HepG2 (cell line): ENCODE results near the gene CST3. TPM values are rescaled to one million over a fixed set of nuclear protein-coding genes. Genes with fewer than 3 reads are reported as not detected.
A peak's percentile ranks its signal among the peaks of the same experiment; 100 is the strongest.

ENCODE experiments used
- CERS6 ChIP-seq: sonication (generic); formaldehyde crosslinking; IDR thresholded peaks from 2 replicates; pipeline ENCODE4 v1.5.0; 2020; ENCODE audit warnings: missing genetic modification reagents
- FOXK2 ChIP-seq: fragments of 450-650 bp; IDR thresholded peaks from 2 replicates; pipeline ENCODE4 v1.6.1; 2016
- HBP1 ChIP-seq: IDR thresholded peaks from 2 replicates; pipeline ENCODE4 v1.6.1; 2016; ENCODE audit warnings: low read depth, control low read depth
- HES4 ChIP-seq: sonication (generic); formaldehyde crosslinking; IDR thresholded peaks from 2 replicates; pipeline ENCODE4 v1.9.0; 2021; ENCODE audit warnings: mild to moderate bottlenecking, missing genetic modification reagents, borderline replicate concordance
- HOXA3 ChIP-seq: sonication (generic); formaldehyde crosslinking; IDR thresholded peaks from 2 replicates; pipeline ENCODE4 v1.5.0; 2020; ENCODE audit warnings: missing genetic modification reagents
- ISL2 ChIP-seq: sonication (generic); formaldehyde crosslinking; IDR thresholded peaks from 2 replicates; pipeline ENCODE4 v1.5.0; 2020; ENCODE audit warnings: missing genetic modification reagents
- MIER3 ChIP-seq: IDR thresholded peaks from 2 replicates; pipeline ENCODE4 v1.6.1; 2016; ENCODE audit warnings: missing compliant biosample characterization, borderline replicate concordance
- MYNN ChIP-seq: sonication (generic); formaldehyde crosslinking; IDR thresholded peaks from 2 replicates; pipeline ENCODE4 v1.4.0; 2020; ENCODE audit warnings: mild to moderate bottlenecking, low read depth, missing genetic modification reagents
- NKX3-1 ChIP-seq: sonication (generic); formaldehyde crosslinking; IDR thresholded peaks from 2 replicates; pipeline ENCODE4 v1.5.0; 2020; ENCODE audit warnings: missing genetic modification reagents
- PCBP2 ChIP-seq: fragments of 200-400 bp; formaldehyde crosslinking; optimal IDR thresholded peaks from 2 replicates; pipeline ENCODE3; 2018; ENCODE audit warnings: low read length, low read depth; ENCODE audit not compliant: poor library complexity, severe bottlenecking
- PHF21A ChIP-seq: sonication (generic); formaldehyde crosslinking; IDR thresholded peaks from 2 replicates; pipeline ENCODE4 v1.5.0; 2020; ENCODE audit warnings: mild to moderate bottlenecking, missing genetic modification reagents
- TARDBP ChIP-seq: sonication (generic); formaldehyde crosslinking; IDR thresholded peaks from 2 replicates; pipeline ENCODE4 v1.8.0; 2022; ENCODE audit warnings: mild to moderate bottlenecking, missing genetic modification reagents
- TOE1 ChIP-seq: sonication (generic); formaldehyde crosslinking; IDR thresholded peaks from 2 replicates; pipeline ENCODE4 v1.4.0; 2020; ENCODE audit warnings: mild to moderate bottlenecking, missing genetic modification reagents
- ZBTB14 ChIP-seq: sonication (generic); formaldehyde crosslinking; IDR thresholded peaks from 2 replicates; pipeline ENCODE4 v1.4.0; 2020; ENCODE audit warnings: missing genetic modification reagents
- ZFP41 ChIP-seq: sonication (generic); formaldehyde crosslinking; IDR thresholded peaks from 2 replicates; pipeline ENCODE4 v1.4.0; 2020; ENCODE audit warnings: mild to moderate bottlenecking, missing genetic modification reagents, borderline replicate concordance
- ZNF383 ChIP-seq: sonication (generic); formaldehyde crosslinking; IDR thresholded peaks from 2 replicates; pipeline ENCODE4 v1.4.0; 2020; ENCODE audit warnings: missing genetic modification reagents, mild to moderate bottlenecking, borderline replicate concordance
- ZNF430 ChIP-seq: sonication (generic); formaldehyde crosslinking; IDR thresholded peaks from 2 replicates; pipeline ENCODE4 v1.9.0; 2021; ENCODE audit warnings: mild to moderate bottlenecking, missing genetic modification reagents
- ZNF574 ChIP-seq: sonication (generic); formaldehyde crosslinking; IDR thresholded peaks from 2 replicates; pipeline ENCODE4 v1.4.0; 2020; ENCODE audit warnings: missing genetic modification reagents
- ZNF768 ChIP-seq: sonication (generic); formaldehyde crosslinking; IDR thresholded peaks from 2 replicates; pipeline ENCODE4 v1.4.0; 2020; ENCODE audit warnings: missing genetic modification reagents
- ZNF790 ChIP-seq: sonication (generic); formaldehyde crosslinking; IDR thresholded peaks from 2 replicates; pipeline ENCODE4 v1.8.0; 2022; ENCODE audit warnings: missing genetic modification reagents, mild to moderate bottlenecking, borderline replicate concordance
- ZNF792 ChIP-seq: IDR thresholded peaks from 2 replicates; pipeline ENCODE4 v1.6.1; 2016
- ZNF83 ChIP-seq: sonication (generic); formaldehyde crosslinking; IDR thresholded peaks from 2 replicates; pipeline ENCODE4 v1.4.0; 2020; ENCODE audit warnings: missing genetic modification reagents, mild to moderate bottlenecking, borderline replicate concordance
- ZNF841 ChIP-seq: sonication (generic); formaldehyde crosslinking; IDR thresholded peaks from 2 replicates; pipeline ENCODE4 v1.8.1; 2023; ENCODE audit warnings: missing genetic modification reagents, borderline replicate concordance
- polyA plus RNA-seq, 8 experiments: library from polyadenylated mRNA; depleted of rRNA in 3 of 8; stranded (reverse) in 7 of 8; unstranded in 1 of 8; fragments of >200 nt; fragmentation: Illumina TruSeq in 4 of 8; extraction: Trizol in 4 of 8; gene quantifications; 2 replicates each; pipeline versions ENCODE4 v1.2.1 to v1.2.3, GENCODE V29; 2011 to 2016; ENCODE audit warnings: low read depth in 4 of 8, missing spikeins in 1 of 8, mixed read lengths in 1 of 8; ENCODE audit not compliant: insufficient read depth in 1 of 8
- total RNA-seq, 5 experiments: library from RNA; depleted of rRNA; stranded (reverse); fragments of >200 nt; fragmentation: Illumina TruSeq; extraction: Trizol; gene quantifications; 2 replicates each; pipeline ENCODE4 v1.2.3, GENCODE V29; 2016; ENCODE audit warnings: low read depth in 1 of 5

The CST3 gene
- total and polyA plus RNA-seq, 2 of the 13 experiments (the other 11 are each of a cell fraction or from before 2014, with no cell fraction given): 690 to 1,005 TPM

GRCh38 chr20:23637282-23638221 lies at the start of gene CST3 (continued):
- TF ChIP-seq MIER3: peak; percentile 46
- TF ChIP-seq HBP1 (CRISPR knock-in tag): peak; percentile 75; the same call in 1 of the 2 replicates
- TF ChIP-seq CERS6 (CRISPR knock-in tag): peak; percentile 83; the same call in 1 of the 2 replicates
- peak; percentile 83; the same call in 1 of the 2 replicates for TF ChIP-seq ISL2
- peak; percentile 88 for TF ChIP-seq HOXA3 (CRISPR knock-in tag)
- no peak for TF ChIP-seq FOXK2
- peak; percentile 62; the same call in 1 of the 2 replicates for TF ChIP-seq ZFP41 (CRISPR knock-in tag)
- TF ChIP-seq ZNF790 (CRISPR knock-in tag): 0 out of 2 replicates have a peak, but pooled peaks have one; percentile 79
- TF ChIP-seq TOE1 (CRISPR knock-in tag): peak; percentile 87; the same call in 1 of the 2 replicates
- TF ChIP-seq PHF21A (CRISPR knock-in tag): peak; percentile 79; the same call in 1 of the 2 replicates
- TF ChIP-seq ZNF768: peak; percentile 85
- peak; percentile 79 for TF ChIP-seq TARDBP
- TF ChIP-seq ZNF430 (CRISPR knock-in tag): peak; percentile 81
- peak; percentile 80; the same call in 1 of the 2 replicates for TF ChIP-seq ZNF83 (CRISPR knock-in tag)
- TF ChIP-seq HES4: peak; percentile 96
- TF ChIP-seq ZNF792 (CRISPR knock-in tag): peak; percentile 81; the same call in 1 of the 2 replicates
- TF ChIP-seq MYNN (CRISPR knock-in tag): no peak; the same call in 1 of the 2 replicates
- peak; percentile 76; the same call in 1 of the 2 replicates for TF ChIP-seq ZNF383 (CRISPR knock-in tag)
- peak; percentile 34 for TF ChIP-seq PCBP2
- TF ChIP-seq ZBTB14 (CRISPR knock-in tag): peak; percentile 74
- TF ChIP-seq NKX3-1 (CRISPR knock-in tag): peak; percentile 73
- peak; percentile 97 for TF ChIP-seq ZNF574
- TF ChIP-seq ZNF841 (CRISPR knock-in tag): 0 out of 2 replicates have a peak, but pooled peaks have one; percentile 29
